ENCODE results near the gene MACROD2.
A peak's percentile ranks its signal among the peaks of the same experiment; 100 is the strongest.
"Not testable (repeated sequence)": the region's sequence is repeated elsewhere in the genome, so short reads cannot be mapped to it uniquely, and the experiment has no call there.

The MACROD2 gene

GRCh38 chr20:14270751-14271150 is 275.4 kb downstream of the MACROD2 start:
- not testable (repeated sequence) for DNase-seq (ENCODE audit: low spot score)

GRCh38 chr20:14282140-14282539 is 286.8 kb downstream of the MACROD2 start:
- no peak for DNase-seq (ENCODE audit: low spot score)

GRCh38 chr20:14284443-14284842 is 289.1 kb downstream of the MACROD2 start:
- DNase-seq (ENCODE audit: low spot score), result no peak

GRCh38 chr20:14288341-14289330 is 293.3 kb downstream of the MACROD2 start:
- DNase-seq (ENCODE audit: low spot score), result peak; percentile 98

- no peak for DNase-seq (ENCODE audit: low spot score)
These were observed 296.2 kb downstream of the MACROD2 start for GRCh38 chr20:14291502-14291901.

GRCh38 chr20:14295238-14295637 is 299.9 kb downstream of the MACROD2 start:
- DNase-seq (ENCODE audit: low spot score), result no peak

- DNase-seq (ENCODE audit: low spot score), result no peak
These were observed 300.5 kb downstream of the MACROD2 start for GRCh38 chr20:14295770-14296309.

- DNase-seq (ENCODE audit: low spot score), result no peak
These were observed 304.5 kb downstream of the MACROD2 start for GRCh38 chr20:14299831-14300230.

GRCh38 chr20:14303106-14303505 is 307.8 kb downstream of the MACROD2 start:
- no peak for DNase-seq (ENCODE audit: low spot score)

- DNase-seq (ENCODE audit: low spot score), result no peak
These were observed 308.3 kb downstream of the MACROD2 start for GRCh38 chr20:14303651-14304050.

- no peak for DNase-seq (ENCODE audit: low spot score)
These were observed 309.2 kb downstream of the MACROD2 start for GRCh38 chr20:14304472-14304871.

- DNase-seq (ENCODE audit: low spot score), result no peak
These were observed 312.6 kb downstream of the MACROD2 start for GRCh38 chr20:14307956-14308355.

- DNase-seq (ENCODE audit: low spot score), result no peak
These were observed 315.8 kb downstream of the MACROD2 start for GRCh38 chr20:14310977-14311627.

GRCh38 chr20:14312001-14312400 is 316.7 kb downstream of the MACROD2 start:
- no peak for DNase-seq (ENCODE audit: low spot score)

GRCh38 chr20:14313341-14314020 is 318.2 kb downstream of the MACROD2 start:
- no peak for DNase-seq (ENCODE audit: low spot score)

GRCh38 chr20:14319704-14320103 is 324.4 kb downstream of the MACROD2 start:
- no peak for DNase-seq (ENCODE audit: low spot score)

- DNase-seq (ENCODE audit: low spot score), result peak; percentile 45
These were observed 336.3 kb downstream of the MACROD2 start for GRCh38 chr20:14331646-14332045.

GRCh38 chr20:14332866-14333265 is 337.6 kb downstream of the MACROD2 start:
- no peak for DNase-seq (ENCODE audit: low spot score)

GRCh38 chr20:14333721-14334120 is 338.4 kb downstream of the MACROD2 start:
- DNase-seq (ENCODE audit: low spot score), result no peak

GRCh38 chr20:14334306-14334930 is 339.1 kb downstream of the MACROD2 start:
- peak; percentile 78 for DNase-seq (ENCODE audit: low spot score)

GRCh38 chr20:14335052-14335451 is 339.7 kb downstream of the MACROD2 start:
- DNase-seq (ENCODE audit: low spot score), result no peak

- DNase-seq (ENCODE audit: low spot score), result peak; percentile 56
These were observed 341.4 kb downstream of the MACROD2 start for GRCh38 chr20:14336686-14337085.

Data from kidney tubule cell (primary cell).